H9 (cell line): ENCODE results near the gene MRPL34. TPM values are rescaled to one million over a fixed set of nuclear protein-coding genes. Genes with fewer than 3 reads are reported as not detected.

Source experiments
- DNase-seq: peaks from one replicate; pipeline ENCODE4 v3.0.0-alpha.2; 2017
- H2AFZ ChIP-seq: one replicate; pipeline ENCODE4 v1.6.1; 2013; ENCODE audit warnings: mild to moderate bottlenecking, low read length, control low read depth, moderate library complexity
- H2AK5ac ChIP-seq: 2 replicates; pipeline ENCODE4 v1.6.1; 2013; ENCODE audit warnings: low read length, control low read depth, mixed read lengths; ENCODE audit not compliant: insufficient read length
- H2BK120ac ChIP-seq: one replicate; pipeline ENCODE4 v1.6.1; 2013; ENCODE audit warnings: low read depth, mild to moderate bottlenecking, low read length, control low read depth, inconsistent platforms; ENCODE audit not compliant: poor library complexity, severe bottlenecking
- H2BK12ac ChIP-seq: 2 replicates; pipeline ENCODE4 v1.6.1; 2013; ENCODE audit warnings: low read length, control low read depth, mixed read lengths, low read depth; ENCODE audit not compliant: insufficient read length
- H2BK15ac ChIP-seq: 2 replicates; pipeline ENCODE4 v1.6.1; 2013; ENCODE audit warnings: low read depth, low read length, control low read depth
- H2BK20ac ChIP-seq: one replicate; pipeline ENCODE4 v1.6.1; 2013; ENCODE audit warnings: low read depth, mild to moderate bottlenecking, low read length, control low read depth, inconsistent platforms; ENCODE audit not compliant: poor library complexity, severe bottlenecking
- H2BK5ac ChIP-seq: 2 replicates; pipeline ENCODE4 v1.6.1; 2013; ENCODE audit warnings: low read length, control low read depth, mixed read lengths; ENCODE audit not compliant: insufficient read length
- H3K14ac ChIP-seq: 2 replicates; pipeline ENCODE4 v1.6.1; 2013; ENCODE audit warnings: low read length, control low read depth; ENCODE audit not compliant: insufficient read depth
- H3K18ac ChIP-seq: 2 replicates; pipeline ENCODE4 v1.6.1; 2013; ENCODE audit warnings: low read depth, mild to moderate bottlenecking, mixed read lengths, low read length, control low read depth; ENCODE audit not compliant: insufficient read length
- H3K23ac ChIP-seq: 2 replicates; pipeline ENCODE4 v1.6.1; 2013; ENCODE audit warnings: low read length, control low read depth, mixed read lengths, low read depth; ENCODE audit not compliant: insufficient read length
- H3K23me2 ChIP-seq: 2 replicates; pipeline ENCODE4 v1.6.1; 2013; ENCODE audit warnings: low read depth, mild to moderate bottlenecking, mixed read lengths, low read length, control low read depth; ENCODE audit not compliant: insufficient read length, poor library complexity, severe bottlenecking
- H3K27ac ChIP-seq: 2 replicates; pipeline ENCODE4 v1.5.1; 2013; ENCODE audit warnings: low read length, control low read depth, mixed read lengths, low read depth; ENCODE audit not compliant: insufficient read length
- H3K27me3 ChIP-seq: 2 replicates; pipeline ENCODE4 v1.6.1; 2013; ENCODE audit warnings: low read length, control low read depth, inconsistent platforms; ENCODE audit not compliant: insufficient read depth
- H3K4ac ChIP-seq: 2 replicates; pipeline ENCODE4 v1.6.1; 2013; ENCODE audit warnings: low read depth, mild to moderate bottlenecking, control low read depth, inconsistent platforms, low read length, moderate library complexity
- H3K4me1 ChIP-seq: 2 replicates; pipeline ENCODE4 v1.6.1; 2013; ENCODE audit warnings: low read length, control low read depth, inconsistent platforms; ENCODE audit not compliant: insufficient read depth
- H3K4me2 ChIP-seq: 2 replicates; pipeline ENCODE4 v1.6.1; 2013; ENCODE audit warnings: low read length, control low read depth, mixed read lengths; ENCODE audit not compliant: insufficient read length, insufficient read depth
- H3K56ac ChIP-seq: 2 replicates; pipeline ENCODE4 v1.6.1; 2013; ENCODE audit warnings: low read depth, mild to moderate bottlenecking, mixed read lengths, low read length, control low read depth; ENCODE audit not compliant: insufficient read length
- H3K79me1 ChIP-seq: 2 replicates; pipeline ENCODE4 v1.6.1; 2013; ENCODE audit warnings: low read depth, mild to moderate bottlenecking, moderate library complexity, low read length, control low read depth, inconsistent platforms; ENCODE audit not compliant: insufficient read depth, poor library complexity, severe bottlenecking
- H3K79me2 ChIP-seq: 2 replicates; pipeline ENCODE4 v1.6.1; 2013; ENCODE audit warnings: low read length, control low read depth, inconsistent platforms; ENCODE audit not compliant: insufficient read depth
- H3K9ac ChIP-seq: 2 replicates; pipeline ENCODE4 v1.6.1; 2013; ENCODE audit warnings: low read length, control low read depth, mixed read lengths; ENCODE audit not compliant: insufficient read length; ENCODE audit errors: extremely low read depth
- H3K9me3 ChIP-seq: one replicate; pipeline ENCODE4 v1.6.1; 2013; ENCODE audit warnings: low read depth, low read length, inconsistent platforms; ENCODE audit not compliant: control insufficient read depth
- H3T11ph ChIP-seq: one replicate; pipeline ENCODE4 v1.6.1; 2013; ENCODE audit warnings: mild to moderate bottlenecking, low read length, control low read depth, inconsistent platforms
- H4K20me1 ChIP-seq: one replicate; pipeline ENCODE4 v1.6.1; 2013; ENCODE audit not compliant: control insufficient read depth, insufficient read length, insufficient read depth
- H4K5ac ChIP-seq: 2 replicates; pipeline ENCODE4 v1.6.1; 2013; ENCODE audit warnings: low read depth, mild to moderate bottlenecking, mixed read lengths, low read length, control low read depth; ENCODE audit not compliant: insufficient read length
- H4K8ac ChIP-seq: replicated peaks from 2 replicates; pipeline ENCODE4 v1.6.1; 2013; ENCODE audit warnings: low read length, control low read depth, mixed read lengths, low read depth; ENCODE audit not compliant: insufficient read length
- H4K91ac ChIP-seq: 2 replicates; pipeline ENCODE4 v1.6.1; 2013; ENCODE audit warnings: low read depth, mild to moderate bottlenecking, moderate library complexity, mixed read lengths, low read length, control low read depth; ENCODE audit not compliant: insufficient read length
- H3K27ac Mint-ChIP-seq, 3 experiments: 2 replicates in 2 of 3; 3 replicates in 1 of 3; pipeline ENCODE4 v1.8.0; 2020 to 2021; ENCODE audit warnings: mixed read lengths in 3 of 3, mild to moderate bottlenecking in 1 of 3, moderate library complexity in 1 of 3
- H3K27me3 Mint-ChIP-seq: 2 replicates; pipeline ENCODE4 v1.8.0; 2021; ENCODE audit warnings: low read depth, mild to moderate bottlenecking, moderate library complexity, mixed read lengths
- H3K36me3 Mint-ChIP-seq, 3 experiments: 2 replicates in 2 of 3; 3 replicates in 1 of 3; pipeline ENCODE4 v1.8.0; 2020 to 2021; ENCODE audit warnings: low read depth in 3 of 3, mixed read lengths in 3 of 3; ENCODE audit not compliant: insufficient read depth in 1 of 3
- H3K4me1 Mint-ChIP-seq, 2 experiments: 2 replicates each; pipeline ENCODE4 v1.8.0; 2020; ENCODE audit warnings: mixed read lengths in 2 of 2
- H3K4me3 Mint-ChIP-seq, 2 experiments: 2 replicates in 1 of 2; 3 replicates in 1 of 2; pipeline ENCODE4 v1.8.0; 2020 to 2021; ENCODE audit warnings: mild to moderate bottlenecking in 2 of 2, mixed read lengths in 2 of 2, moderate library complexity in 1 of 2
- H3K9me3 Mint-ChIP-seq, 2 experiments: 2 replicates in 1 of 2; 3 replicates in 1 of 2; pipeline ENCODE4 v1.8.0; 2020; ENCODE audit warnings: mild to moderate bottlenecking in 2 of 2, mixed read lengths in 2 of 2, moderate library complexity in 1 of 2
- WGBS: extraction: QIAGEN DNeasy Blood & Tissue Kit; methylation state at CpG from one replicate; pipeline ENCODE4 v1.1.7; 2013; ENCODE audit warnings: missing lambda C conversion rate, low lambda C conversion rate, mixed read lengths; ENCODE audit not compliant: insufficient read length; ENCODE audit errors: extremely low coverage; 5-methylcytosine and 5-hydroxymethylcytosine counted together
- total RNA-seq: library from RNA; stranded (reverse); gene quantifications from 2 replicates; pipeline ENCODE4 v1.2.1, GENCODE V29; 2021
- TF ChIP-seq, protein P1 (sequence below): fragments of 200-600 bp; sonication (generic); conservative IDR thresholded peaks from 3 replicates; pipeline ENCODE4 v1.8.0; 2021; ENCODE audit warnings: antibody characterized with exemption, mild to moderate bottlenecking

MRPL34 gene
- total RNA-seq, 1 experiment from 2014 or later = 84.6 TPM

DNA sequence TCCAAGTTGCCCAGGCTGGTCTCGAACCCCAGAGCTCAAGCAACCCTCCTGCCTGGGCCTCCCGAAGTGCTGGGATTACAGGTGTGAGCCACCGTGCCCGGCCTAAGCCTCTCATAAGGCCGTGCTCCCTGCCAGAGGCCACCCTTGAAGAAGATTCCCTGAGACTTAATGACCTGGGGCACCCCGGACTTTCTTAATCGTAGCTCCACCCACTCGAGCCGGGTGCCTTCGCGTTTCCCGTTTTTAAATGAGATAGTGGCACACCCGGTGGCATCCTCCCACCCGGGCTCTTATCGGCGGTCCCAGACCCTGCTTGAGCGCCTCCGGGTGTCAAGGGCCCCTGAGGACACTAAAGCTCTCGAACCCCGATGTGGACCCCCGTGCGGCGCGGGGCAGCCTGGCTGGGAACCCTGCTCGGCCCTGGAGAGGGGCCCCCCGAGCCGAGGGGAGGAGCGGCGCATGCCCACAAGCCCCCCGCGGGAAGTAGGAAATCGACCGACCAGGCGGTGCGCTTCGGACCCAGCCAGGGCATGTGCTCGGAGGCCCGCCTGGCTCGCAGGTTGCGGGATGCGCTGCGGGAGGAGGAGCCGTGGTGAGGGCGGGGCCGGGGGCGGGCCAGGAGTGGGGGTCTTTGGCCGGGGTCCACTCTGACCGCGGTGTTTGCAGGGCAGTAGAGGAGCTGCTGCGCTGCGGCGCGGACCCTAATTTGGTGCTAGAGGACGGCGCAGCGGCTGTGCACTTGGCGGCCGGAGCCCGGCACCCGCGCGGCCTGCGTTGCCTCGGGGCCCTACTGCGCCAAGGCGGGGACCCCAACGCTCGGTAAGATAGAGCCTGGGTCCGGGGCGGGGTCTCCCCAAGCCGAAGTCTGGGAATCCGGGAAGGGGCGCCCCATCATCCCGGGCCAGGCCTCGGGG, 24.0 kb upstream of the MRPL34 start, which contains the start of gene ANKLE1:
Gene ANKLE1 (plus strand): TSS at position 511 of the 914 bp plus-strand sequence. CDS start 20 bp downstream, at position 531.
- H4K5ac ChIP-seq = no peak within 1 kb of the TSS
- no peak within 1 kb of the TSS for H2BK20ac ChIP-seq
- TF ChIP-seq, protein P1, sequence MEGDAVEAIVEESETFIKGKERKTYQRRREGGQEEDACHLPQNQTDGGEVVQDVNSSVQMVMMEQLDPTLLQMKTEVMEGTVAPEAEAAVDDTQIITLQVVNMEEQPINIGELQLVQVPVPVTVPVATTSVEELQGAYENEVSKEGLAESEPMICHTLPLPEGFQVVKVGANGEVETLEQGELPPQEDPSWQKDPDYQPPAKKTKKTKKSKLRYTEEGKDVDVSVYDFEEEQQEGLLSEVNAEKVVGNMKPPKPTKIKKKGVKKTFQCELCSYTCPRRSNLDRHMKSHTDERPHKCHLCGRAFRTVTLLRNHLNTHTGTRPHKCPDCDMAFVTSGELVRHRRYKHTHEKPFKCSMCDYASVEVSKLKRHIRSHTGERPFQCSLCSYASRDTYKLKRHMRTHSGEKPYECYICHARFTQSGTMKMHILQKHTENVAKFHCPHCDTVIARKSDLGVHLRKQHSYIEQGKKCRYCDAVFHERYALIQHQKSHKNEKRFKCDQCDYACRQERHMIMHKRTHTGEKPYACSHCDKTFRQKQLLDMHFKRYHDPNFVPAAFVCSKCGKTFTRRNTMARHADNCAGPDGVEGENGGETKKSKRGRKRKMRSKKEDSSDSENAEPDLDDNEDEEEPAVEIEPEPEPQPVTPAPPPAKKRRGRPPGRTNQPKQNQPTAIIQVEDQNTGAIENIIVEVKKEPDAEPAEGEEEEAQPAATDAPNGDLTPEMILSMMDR = no peak
- Mint-ChIP-seq H3K27me3 (peaks cover 7% of the 10 kb centered on the region), H3K9me3 (no peaks in the 10 kb centered on the region; a peak in 1 of 5 replicates), H3K4me3 (peak within 1 kb of the TSS; percentile 75 to 90), H3K4me1 (peaks cover 4 to 5% of the 10 kb centered on the region in 2 experiments; a peak in 2 of 4 replicates), H3K27ac (0 out of 7 replicates have a peak within 1 kb of the TSS, but pooled peaks of 1 of the 3 experiments have one; percentile 82), H3K36me3 (peaks cover 35 to 39% (median 37%) of the 10 kb centered on the region in 3 experiments)
- WGBS = no CpG with 5 or more reads among the region's 75 CpGs
- H3K27me3 ChIP-seq = no peaks in the 10 kb centered on the region; the same call in 1 of the 2 replicates
- peaks cover 4% of the 10 kb centered on the region for H4K20me1 ChIP-seq
- H2BK12ac ChIP-seq = no peak within 1 kb of the TSS
- H4K8ac ChIP-seq = no peak within 1 kb of the TSS
- no peak within 1 kb of the TSS for H2BK120ac ChIP-seq
- H3K4me1 ChIP-seq = no peaks in the 10 kb centered on the region
- H3K9ac ChIP-seq = no peak within 1 kb of the TSS
- H3K18ac ChIP-seq = peak within 1 kb of the TSS; percentile 52
- no peak within 1 kb of the TSS for H2AK5ac ChIP-seq
- peak within 1 kb of the TSS; percentile 75 for H3K14ac ChIP-seq
- no peaks in the 10 kb centered on the region for H3K79me2 ChIP-seq
- no peak within 1 kb of the TSS for H2AFZ ChIP-seq
- no peaks in the 10 kb centered on the region for H3K9me3 ChIP-seq
- peak; percentile 77 for DNase-seq
- H3K23ac ChIP-seq = no peak within 1 kb of the TSS
- no peak within 1 kb of the TSS for H3T11ph ChIP-seq
- no peak within 1 kb of the TSS for H4K91ac ChIP-seq
- no peak within 1 kb of the TSS for H3K56ac ChIP-seq
- no peak within 1 kb of the TSS for H3K27ac ChIP-seq
- H2BK15ac ChIP-seq = no peak within 1 kb of the TSS
- H3K23me2 ChIP-seq = peaks cover 5% of the 10 kb centered on the region
- no peaks in the 10 kb centered on the region for H3K79me1 ChIP-seq
- H3K4ac ChIP-seq = no peak within 1 kb of the TSS
- peak within 1 kb of the TSS; percentile 50 for H3K4me2 ChIP-seq
- no peak within 1 kb of the TSS for H2BK5ac ChIP-seq
